Medulla oblongata (tissue), 1 donor: ENCODE results near the gene SLC25A39.
A peak's percentile ranks its signal among the peaks of the same experiment; 100 is the strongest.

Source experiments
- DNase-seq: peaks from one replicate; pipeline ENCODE4 v3.0.0-alpha.2; 2015; ENCODE audit errors: extremely low spot score

SLC25A39 gene

GRCh38 chr17:44314524-44314868, 10.1 kb downstream of the SLC25A39 start:
- no peak for DNase-seq

DNA sequence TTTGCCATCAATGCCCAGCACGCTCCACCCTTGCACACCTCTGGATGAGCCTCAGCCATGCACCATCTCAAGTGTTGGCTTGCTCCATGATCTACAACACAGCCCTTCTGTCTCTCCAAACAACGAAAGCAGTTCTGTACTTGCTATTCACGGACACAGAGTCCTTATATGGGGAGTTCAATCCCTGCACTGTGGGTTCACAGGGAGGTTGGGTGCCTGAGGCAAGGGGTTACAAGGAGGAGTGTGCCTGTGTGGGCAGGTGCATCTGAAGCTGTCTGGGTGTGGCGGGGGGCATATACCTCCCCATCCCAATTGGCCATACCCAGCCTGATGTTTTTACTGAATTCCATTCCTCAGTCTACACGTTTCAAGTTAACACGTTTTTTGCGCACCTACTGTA, 10.6 kb downstream of the SLC25A39 start:
- peak; percentile 24 for DNase-seq

- no peak for DNase-seq
Measured at GRCh38 chr17:44312396-44313104, 12.1 kb downstream of the SLC25A39 start.

DNA sequence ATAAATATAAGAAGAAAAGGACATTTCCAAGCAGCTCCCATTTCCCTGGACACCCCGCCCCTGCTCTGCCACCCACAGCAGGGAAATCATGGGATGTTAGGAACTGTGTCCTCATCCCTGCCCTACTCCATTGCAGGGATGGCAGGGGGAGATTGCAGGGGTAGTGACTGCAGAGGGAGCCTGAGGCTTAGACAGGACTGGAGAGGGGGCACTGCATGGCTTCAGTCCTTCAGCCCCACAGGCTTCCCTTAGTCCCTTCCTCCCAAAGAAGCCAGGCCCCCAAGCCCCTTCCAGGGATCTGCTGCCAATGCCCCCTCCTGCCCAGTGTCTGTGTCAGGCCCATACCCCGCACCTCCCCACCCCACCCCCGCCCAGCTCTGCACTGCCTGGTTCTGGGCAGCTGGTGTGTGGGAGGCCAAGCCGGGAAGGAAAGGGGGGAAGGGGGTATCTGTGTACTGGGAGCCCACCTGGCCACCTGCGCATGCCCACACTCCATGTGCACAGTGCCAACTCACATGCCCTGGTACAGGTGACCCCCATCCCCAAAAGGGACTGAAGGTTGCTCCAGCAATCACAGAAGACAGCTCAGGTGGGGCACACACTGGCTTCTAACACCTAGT, 13.0 kb downstream of the SLC25A39 start:
- no peak for DNase-seq

DNA sequence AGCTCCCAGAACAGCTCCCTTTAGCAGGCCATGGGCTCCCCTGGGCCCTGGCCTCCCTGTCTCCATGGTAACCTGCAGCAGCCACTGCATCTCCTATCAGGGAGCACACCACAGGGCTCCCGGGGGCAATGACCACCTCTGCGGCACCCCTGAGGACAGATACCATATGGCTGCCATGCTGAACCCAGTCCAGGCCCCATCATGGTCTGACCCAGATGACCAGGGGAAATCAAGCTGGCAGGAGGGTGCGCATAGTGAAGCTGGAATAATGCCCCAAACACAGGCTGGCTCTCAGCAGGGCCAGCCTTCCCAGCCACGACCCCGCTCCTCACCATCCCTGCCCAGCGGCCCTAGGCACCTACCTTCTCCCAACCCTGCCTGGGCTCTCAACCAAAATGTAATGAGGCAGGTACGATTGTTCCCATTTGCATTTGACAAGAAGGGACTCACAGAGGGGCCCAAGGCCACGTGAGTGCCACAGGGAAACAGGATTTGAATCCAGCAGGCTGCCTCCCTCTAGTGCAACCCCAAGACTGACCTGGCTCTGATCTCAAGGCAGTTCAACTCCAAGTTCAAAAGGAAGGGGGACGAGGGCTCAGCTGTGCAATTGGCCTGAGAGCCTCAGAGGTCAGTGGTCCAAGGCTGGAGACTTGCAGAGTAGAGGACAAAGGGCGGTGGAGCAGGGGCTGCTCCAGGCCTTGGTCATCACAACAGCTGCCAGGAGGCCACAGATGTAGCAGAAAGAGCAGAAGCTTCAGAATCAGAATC, 13.8 kb downstream of the SLC25A39 start:
- no peak for DNase-seq

- no peak for DNase-seq
Measured at GRCh38 chr17:44310188-44310587, 14.4 kb downstream of the SLC25A39 start.

DNA sequence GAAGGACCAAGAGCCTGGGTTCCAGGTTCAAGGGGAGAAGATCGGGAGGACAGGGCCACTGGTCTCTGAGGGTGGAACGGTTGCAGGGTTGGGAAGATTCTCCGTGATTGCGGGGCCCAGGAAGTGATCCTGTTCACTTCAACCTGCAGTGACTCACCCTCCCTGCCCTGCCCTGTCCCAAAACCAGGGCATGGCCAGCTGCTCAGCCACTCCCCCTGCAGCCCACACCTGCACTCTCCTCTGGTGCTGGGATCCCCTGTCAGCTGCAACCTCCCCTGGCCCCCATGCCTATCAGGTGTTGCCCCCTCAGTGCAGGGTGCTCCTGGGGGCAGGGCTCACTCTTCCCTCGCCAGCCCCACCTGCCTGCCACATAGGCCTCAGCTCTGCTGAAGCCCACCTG, 15.2 kb downstream of the SLC25A39 start:
- no peak for DNase-seq

DNA sequence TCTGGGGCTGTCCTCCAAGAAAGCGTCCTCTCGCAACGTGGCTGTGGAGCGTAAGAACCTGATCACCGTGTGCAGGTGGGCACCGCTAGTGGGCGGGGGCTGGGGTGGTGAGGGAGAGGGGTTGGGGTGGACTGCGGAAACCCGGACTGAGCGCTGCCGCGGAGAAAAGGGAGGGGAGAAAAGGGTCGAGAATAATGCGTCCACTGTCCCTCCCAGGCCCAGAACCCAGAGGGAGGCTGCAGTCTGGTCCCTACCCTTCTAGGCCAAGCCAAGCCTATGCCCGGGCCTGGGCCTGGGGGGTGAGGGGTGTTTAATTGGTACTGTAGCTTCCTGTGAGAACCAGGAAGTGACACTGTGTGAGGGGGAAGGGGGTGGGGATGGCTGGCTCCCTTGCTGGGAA, 15.8 kb downstream of the SLC25A39 start:
- peak; percentile 60 for DNase-seq

DNA sequence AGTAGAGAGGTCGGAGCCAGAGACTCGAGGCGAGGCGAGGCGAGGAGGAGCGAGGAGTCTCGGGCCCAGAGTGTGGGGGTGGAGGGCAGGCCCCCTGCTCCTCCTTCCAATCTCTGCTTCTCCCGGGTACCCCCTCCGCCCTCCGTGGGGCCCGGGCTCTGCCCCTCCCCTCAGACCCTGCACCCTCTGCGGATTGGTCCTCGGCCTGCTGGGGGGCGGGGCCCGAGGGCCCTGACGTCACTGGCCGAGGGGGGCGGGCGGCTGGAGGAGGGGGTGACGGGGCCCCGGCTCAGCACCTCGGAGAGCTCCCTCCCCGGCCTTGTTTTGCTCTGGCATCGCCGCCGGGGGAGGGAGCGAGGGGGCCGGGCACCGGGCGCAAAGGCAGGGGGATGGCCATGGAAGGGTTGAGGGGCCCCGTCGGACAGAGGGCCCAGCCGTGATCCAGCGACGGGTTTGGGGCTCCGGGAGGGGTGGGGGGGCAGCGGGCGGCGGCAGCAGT, 16.3 kb downstream of the SLC25A39 start, which contains the start of gene RUNDC3A:
TSS of gene RUNDC3A (plus strand) at position 282 of the 499 bp plus-strand sequence. CDS start 232 bp downstream, outside the sequence.
- peak; percentile 95 for DNase-seq

DNA sequence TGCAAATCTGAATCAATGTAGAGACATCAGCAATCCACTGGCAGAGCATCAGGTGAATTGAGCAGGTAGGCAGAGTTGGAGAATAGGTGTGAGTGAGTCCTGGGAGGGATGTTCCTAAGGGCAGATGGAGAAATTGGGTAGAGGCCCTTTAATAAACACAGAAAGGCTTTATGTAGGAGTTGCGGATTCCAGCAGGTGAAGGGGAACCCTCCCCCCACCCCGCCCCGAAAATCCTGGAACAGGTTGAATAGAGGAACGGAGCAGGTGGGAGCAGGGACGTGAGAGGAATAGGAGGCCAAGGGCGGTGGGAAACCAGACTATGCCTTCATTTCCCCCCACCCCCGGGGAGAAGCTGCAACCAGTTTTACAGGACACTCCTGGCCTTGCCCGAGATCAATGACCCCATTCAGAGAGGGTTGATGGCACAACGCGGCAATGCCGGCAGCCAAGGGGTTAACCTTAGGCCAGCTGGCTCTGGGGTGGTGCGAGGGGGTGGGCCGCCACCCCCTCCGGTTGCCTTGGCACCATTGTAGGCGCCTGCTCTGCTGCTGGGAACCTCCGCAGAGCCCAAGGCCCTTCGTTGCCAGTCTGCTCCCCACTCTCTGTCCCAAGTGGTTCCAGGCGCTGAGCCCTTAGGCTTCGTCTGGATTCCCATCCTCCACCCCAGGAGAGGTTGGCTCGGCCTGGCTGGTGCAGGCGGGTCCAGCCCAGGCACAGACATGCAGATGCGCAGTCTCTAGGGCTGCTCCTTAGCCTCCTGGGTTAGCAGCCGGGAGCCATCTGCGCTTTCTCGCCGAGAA, 17.0 kb downstream of the SLC25A39 start:
- DNase-seq: peak; percentile 90

GRCh38 chr17:44304651-44305050, 20.0 kb downstream of the SLC25A39 start:
- no peak for DNase-seq

GRCh38 chr17:44297975-44298374, 26.6 kb downstream of the SLC25A39 start:
- no peak for DNase-seq

GRCh38 chr17:44293509-44294226, 31.0 kb downstream of the SLC25A39 start:
- no peak for DNase-seq

DNA sequence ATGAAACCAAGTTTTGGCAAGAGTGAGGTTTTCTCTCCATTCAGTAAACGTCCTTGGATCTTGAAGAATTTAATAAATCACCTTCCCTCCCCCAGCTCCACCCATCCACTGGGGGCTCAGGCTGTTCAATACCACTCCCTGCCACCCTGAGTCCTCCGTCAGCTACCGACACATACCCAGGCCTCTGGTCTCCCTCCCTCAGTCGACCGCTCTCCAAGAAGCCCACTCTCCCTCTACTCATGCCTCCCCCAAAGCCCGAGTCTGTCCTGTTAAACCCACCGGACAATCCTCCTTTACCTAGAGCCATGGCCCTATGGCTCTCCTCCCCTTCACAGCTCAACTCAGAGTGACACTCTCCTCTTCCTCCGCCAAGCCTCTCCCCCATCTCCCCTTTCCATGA, 37.0 kb downstream of the SLC25A39 start:
- DNase-seq: no peak

GRCh38 chr17:44284024-44284400, 40.6 kb downstream of the SLC25A39 start:
- no peak for DNase-seq

- DNase-seq: no peak
Measured at GRCh38 chr17:44283344-44284023, 41.1 kb downstream of the SLC25A39 start.

DNA sequence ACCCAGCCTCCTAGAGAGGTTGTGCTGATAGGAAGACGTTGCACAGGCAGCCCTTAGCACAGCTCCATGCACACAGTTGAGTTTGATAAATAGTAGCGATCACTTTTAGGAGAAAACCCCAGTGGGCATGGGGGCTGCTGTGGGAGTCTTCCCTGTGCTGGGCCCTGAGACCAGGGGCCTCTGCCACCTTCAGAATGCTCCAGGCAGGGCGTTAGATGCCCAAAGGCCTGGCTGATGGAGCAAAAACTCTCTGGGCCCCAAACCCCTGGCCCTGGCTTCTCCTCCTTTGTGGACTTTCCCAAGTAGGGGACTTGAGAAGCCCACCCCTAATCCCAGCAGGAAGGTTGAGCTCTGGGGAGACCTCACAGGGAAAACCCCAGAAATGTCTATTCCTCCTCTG, 42.4 kb downstream of the SLC25A39 start:
- no peak for DNase-seq

GRCh38 chr17:44281570-44281969, 43.1 kb downstream of the SLC25A39 start:
- no peak for DNase-seq

DNA sequence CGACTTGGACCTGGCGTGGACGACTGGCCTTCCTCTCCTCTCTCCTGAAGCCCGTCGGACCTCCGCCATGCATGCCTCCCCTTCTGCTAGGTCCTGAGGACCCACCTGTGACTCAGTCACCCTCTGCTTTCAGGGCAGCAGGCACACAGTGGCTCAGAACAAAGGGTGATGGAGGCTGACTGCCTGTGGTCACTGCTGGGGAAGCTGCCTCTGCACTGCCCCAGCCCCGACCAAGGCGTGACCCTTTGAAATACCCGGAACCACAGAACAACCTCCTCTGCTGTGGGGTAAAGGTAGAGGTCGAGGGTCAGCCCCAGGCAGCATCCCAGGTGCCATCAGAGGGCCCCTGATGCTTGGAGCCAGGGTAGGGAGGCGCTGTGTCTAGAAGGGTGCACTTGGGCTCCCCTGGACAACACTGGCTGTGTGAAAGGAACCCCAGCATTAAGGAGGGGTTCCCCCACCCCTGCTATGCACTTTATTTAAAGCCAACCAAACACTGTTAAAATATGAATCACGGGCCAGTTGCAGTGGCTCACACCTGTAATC, 44.2 kb downstream of the SLC25A39 start:
- no peak for DNase-seq

- DNase-seq: peak; percentile 81
Measured at GRCh38 chr17:44279666-44280391, 44.8 kb downstream of the SLC25A39 start.
